Measurements from ENCODE around the gene PPRC1. TPM values are rescaled to one million over a fixed set of nuclear protein-coding genes. Genes with fewer than 3 reads are reported as not detected.
A peak's percentile ranks its signal among the peaks of the same experiment; 100 is the strongest.

The PPRC1 gene
- total RNA-seq, 4 donors from 2014 or later = 11.7 to 27.5 (median 16.6) TPM

DNA sequence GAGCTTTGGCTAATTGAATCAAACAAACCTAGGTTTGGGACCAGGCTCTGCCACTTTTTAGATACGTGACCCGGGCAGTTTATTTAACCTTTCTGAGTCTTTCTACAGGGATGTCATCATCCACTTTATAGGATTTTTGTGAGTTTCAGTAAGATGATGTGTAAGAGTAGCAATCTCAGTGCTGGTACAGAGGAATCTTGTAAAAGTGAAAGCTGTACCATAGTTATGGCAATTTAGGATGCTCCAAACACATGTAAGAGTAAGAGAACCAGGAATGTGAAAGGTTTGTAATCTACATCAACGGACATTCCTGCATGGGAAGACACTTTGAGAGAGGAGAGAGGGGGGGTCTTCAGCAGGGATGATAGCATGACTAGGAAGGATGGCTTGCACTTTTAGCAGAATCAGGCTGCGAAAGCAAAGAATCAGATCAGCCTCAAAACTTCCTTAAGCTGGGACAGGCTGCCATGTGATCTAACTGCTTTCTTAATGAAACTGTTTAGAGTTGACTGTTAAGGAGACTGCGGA lies 20.3 kb downstream of the PPRC1 start:
- no peaks in the 10 kb centered on the region for H3K27me3 ChIP-seq
- intact Hi-C loops (cut with DNase I) = loop anchor here (5.0 to 10.0 kb wide), 2 partner anchors 36 to 352 kb away; partner anchors contain the start of genes ACTR1A and SUFU
- TF ChIP-seq, protein P1, sequence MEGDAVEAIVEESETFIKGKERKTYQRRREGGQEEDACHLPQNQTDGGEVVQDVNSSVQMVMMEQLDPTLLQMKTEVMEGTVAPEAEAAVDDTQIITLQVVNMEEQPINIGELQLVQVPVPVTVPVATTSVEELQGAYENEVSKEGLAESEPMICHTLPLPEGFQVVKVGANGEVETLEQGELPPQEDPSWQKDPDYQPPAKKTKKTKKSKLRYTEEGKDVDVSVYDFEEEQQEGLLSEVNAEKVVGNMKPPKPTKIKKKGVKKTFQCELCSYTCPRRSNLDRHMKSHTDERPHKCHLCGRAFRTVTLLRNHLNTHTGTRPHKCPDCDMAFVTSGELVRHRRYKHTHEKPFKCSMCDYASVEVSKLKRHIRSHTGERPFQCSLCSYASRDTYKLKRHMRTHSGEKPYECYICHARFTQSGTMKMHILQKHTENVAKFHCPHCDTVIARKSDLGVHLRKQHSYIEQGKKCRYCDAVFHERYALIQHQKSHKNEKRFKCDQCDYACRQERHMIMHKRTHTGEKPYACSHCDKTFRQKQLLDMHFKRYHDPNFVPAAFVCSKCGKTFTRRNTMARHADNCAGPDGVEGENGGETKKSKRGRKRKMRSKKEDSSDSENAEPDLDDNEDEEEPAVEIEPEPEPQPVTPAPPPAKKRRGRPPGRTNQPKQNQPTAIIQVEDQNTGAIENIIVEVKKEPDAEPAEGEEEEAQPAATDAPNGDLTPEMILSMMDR (IDR thresholded peaks at IDR 0.05) = no peak
- no peak for TF ChIP-seq POLR2A (IDR thresholded peaks at IDR 0.05)
- H3K4me3 ChIP-seq (replicated peaks in 1 of 3) = peak overlapping the region in 2 of 3 donors; percentile 54 to 91
- H3K9me3 ChIP-seq = no peaks in the 10 kb centered on the region
- 30 to 44% methylated on average over 5 of the region's 5 CpGs for WGBS, 2 donors
- no peak for DNase-seq
- peaks cover 20 to 29% of the 10 kb centered on the region in 2 donors for H3K36me3 ChIP-seq
- peak overlapping the region in 1 of 3 donors; percentile 61 for H3K27ac ChIP-seq
- peaks cover 21 to 32% of the 10 kb centered on the region in 2 donors for H3K4me1 ChIP-seq

DNA sequence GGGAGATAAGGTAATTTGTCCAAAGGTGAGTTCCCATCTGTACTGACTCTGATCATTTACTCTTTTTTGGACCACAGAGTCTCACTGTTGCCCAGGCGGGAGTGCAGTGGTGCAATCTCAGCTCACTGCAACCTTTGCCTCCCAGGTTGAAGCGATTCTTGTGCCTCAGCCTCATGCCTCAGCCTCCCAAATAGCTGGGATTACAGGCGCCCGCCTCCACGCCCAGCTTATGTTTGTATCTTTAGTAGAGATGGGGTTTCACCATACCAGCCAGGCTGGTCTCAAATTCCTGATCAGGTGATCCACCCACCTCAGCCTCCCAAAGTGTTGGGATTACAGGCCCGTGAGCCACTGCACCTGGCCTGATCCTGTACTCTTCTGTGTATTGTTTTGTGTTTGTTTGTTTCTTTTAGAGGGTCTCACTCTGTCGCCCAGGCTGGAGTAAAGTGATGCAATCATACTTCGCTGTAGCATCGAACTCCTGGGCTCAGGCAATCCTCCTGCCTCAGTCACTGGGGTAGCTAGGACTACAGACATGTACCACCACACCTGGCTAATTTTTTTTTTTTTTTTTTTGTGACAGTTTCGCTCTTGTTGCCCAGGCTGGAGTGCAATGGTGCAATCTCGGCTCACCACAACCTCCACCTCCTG lies 21.8 kb downstream of the PPRC1 start:
- no peaks in the 10 kb centered on the region for H3K9me3 ChIP-seq
- H3K27me3 ChIP-seq = no peaks in the 10 kb centered on the region
- H3K4me3 ChIP-seq (replicated peaks in 1 of 3) = no peak overlapping the region
- no peak overlapping the region for H3K27ac ChIP-seq
- 94 to 95% methylated on average over 11 of the region's 11 CpGs for WGBS, 2 donors
- peaks cover 22 to 32% of the 10 kb centered on the region in 2 donors for H3K4me1 ChIP-seq
- no peak for TF ChIP-seq POLR2A (IDR thresholded peaks at IDR 0.05)
- TF ChIP-seq, protein P1 (IDR thresholded peaks at IDR 0.05) = no peak
- peaks cover 20 to 29% of the 10 kb centered on the region in 2 donors for H3K36me3 ChIP-seq
- intact Hi-C loops (cut with DNase I) = loop anchor here (5.0 to 10.0 kb wide), 2 partner anchors 37 to 350 kb away; partner anchors contain the start of genes ACTR1A and SUFU
- DNase-seq = no peak

DNA sequence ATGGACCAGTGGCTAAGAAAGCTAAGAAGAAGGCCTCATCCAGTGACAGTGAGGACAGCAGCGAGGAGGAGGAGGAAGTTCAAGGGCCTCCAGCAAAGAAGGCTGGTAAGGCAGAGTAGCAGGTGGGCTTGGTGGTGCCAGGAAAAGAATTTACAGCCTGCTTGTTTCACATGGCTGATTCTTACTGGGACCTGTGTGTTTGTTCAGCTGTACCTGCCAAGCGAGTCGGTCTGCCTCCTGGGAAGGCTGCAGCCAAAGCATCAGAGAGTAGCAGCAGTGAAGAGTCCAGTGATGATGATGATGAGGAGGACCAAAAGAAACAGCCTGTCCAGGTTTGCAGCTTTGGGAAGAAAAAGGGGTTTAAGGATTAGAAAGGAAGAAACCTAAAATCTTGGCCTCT lies 24.4 kb downstream of the PPRC1 start:
- TF ChIP-seq, protein P1 (IDR thresholded peaks at IDR 0.05) = no peak
- no peak for TF ChIP-seq POLR2A (IDR thresholded peaks at IDR 0.05)
- no peaks in the 10 kb centered on the region for H3K9me3 ChIP-seq
- H3K27ac ChIP-seq = no peak overlapping the region
- H3K27me3 ChIP-seq = no peaks in the 10 kb centered on the region
- intact Hi-C loops (cut with DNase I) = loop anchor here (10.0 kb wide), 1 partner anchor 348 kb away; the partner anchor contains the start of genes ACTR1A and SUFU
- WGBS, 2 donors = 57 to 63% methylated on average over 3 of the region's 3 CpGs
- H3K4me3 ChIP-seq (replicated peaks in 1 of 3) = no peak overlapping the region
- H3K4me1 ChIP-seq = peaks cover 22 to 25% of the 10 kb centered on the region in 2 donors
- DNase-seq = peak in 1 of 2 donors; percentile 32
- H3K36me3 ChIP-seq = peaks cover 43 to 55% of the 10 kb centered on the region in 2 donors

DNA sequence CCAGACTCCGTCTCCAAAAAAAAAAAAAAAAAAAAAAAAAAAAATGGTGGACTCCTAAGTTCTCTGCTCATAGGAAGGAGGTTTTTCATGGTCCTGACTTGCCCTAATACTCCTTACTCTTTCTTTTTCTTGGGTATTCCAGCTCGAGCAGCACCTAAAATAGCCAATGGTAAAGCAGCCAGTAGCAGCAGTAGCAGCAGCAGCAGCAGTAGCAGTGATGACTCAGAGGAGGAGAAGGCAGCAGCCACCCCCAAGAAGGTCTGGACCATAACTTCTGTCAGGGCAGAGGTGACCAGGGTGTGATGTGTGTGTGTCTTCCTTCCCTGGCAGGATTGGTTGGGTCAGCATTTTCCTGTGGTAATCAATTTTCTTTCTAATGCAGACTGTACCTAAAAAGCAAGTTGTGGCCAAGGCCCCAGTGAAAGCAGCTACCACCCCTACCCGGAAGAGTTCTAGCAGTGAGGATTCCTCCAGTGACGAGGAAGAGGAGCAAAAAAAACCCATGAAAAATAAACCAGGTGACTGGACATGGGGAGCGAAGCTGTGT lies 26.3 kb downstream of the PPRC1 start:
- Histone ChIP-seq H3K4me3 (replicated peaks in 1 of 3) (no peak overlapping the region), H3K4me1 (peaks cover 14% of the 10 kb centered on the region in 2 donors), H3K36me3 (peaks cover 57 to 60% of the 10 kb centered on the region in 2 donors), H3K9me3 (no peaks in the 10 kb centered on the region), H3K27me3 (no peaks in the 10 kb centered on the region), H3K27ac (no peak overlapping the region)
- WGBS, 2 donors = 95 to 96% methylated on average over 5 of the region's 5 CpGs
- intact Hi-C loops (cut with DNase I) = loop anchor here (10.0 kb wide), 1 partner anchor 346 kb away; the partner anchor contains the start of genes ACTR1A and SUFU
- DNase-seq = no peak
- TF ChIP-seq POLR2A (IDR thresholded peaks at IDR 0.05) = no peak
- TF ChIP-seq, protein P1 (IDR thresholded peaks at IDR 0.05) = no peak
